Medulla oblongata (tissue), 1 donor: ENCODE data around the gene HP.

Experiments
- DNase-seq: peaks from one replicate; pipeline ENCODE4 v3.0.0-alpha.2; 2015; ENCODE audit errors: extremely low spot score

Gene HP

GRCh38 chr16:72085002-72085401 lies 30.7 kb downstream of the HP start:
- DNase-seq, result no peak

DNA sequence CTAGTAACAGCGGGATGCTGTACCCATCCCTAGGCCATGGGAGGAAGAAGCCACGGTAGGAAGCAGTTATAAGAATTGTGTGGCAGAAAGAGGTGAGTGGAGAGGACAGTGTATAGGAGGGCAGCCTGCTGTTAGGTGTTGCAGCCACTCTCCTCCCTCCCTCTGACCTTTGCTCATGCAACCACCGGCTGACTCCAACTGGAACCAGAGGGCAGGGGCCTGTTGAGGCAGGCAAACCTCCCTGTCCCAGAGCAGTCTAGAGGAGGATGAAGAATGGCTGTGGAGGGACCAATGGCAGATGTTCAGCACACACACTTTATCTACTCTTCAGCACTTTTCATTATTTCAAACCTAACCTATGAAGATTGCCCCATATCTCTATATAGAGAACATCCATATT lies 36.9 kb downstream of the HP start:
- no peak for DNase-seq

- DNase-seq, result no peak
These were observed 38.6 kb downstream of the HP start for GRCh38 chr16:72092832-72093447.

- DNase-seq, result peak; percentile 100
These were observed 39.4 kb downstream of the HP start, which contains the start of the genes DHX38 and TXNL4B for GRCh38 chr16:72093448-72094265. Gene DHX38 (plus strand): TSS chr16:72093847. CDS start chr16:72096158, 2,311 bp downstream. Gene TXNL4B (minus strand): TSS chr16:72093620. CDS start chr16:72090749, 2,871 bp downstream.

GRCh38 chr16:72094266-72094610 lies 39.9 kb downstream of the HP start:
- DNase-seq, result no peak

GRCh38 chr16:72098936-72099335 lies 44.6 kb downstream of the HP start:
- no peak for DNase-seq

- peak; percentile 66 for DNase-seq
These were observed 45.1 kb downstream of the HP start for GRCh38 chr16:72099377-72099818.

- DNase-seq, result no peak
These were observed 46.9 kb downstream of the HP start for GRCh38 chr16:72101195-72101594.

GRCh38 chr16:72104905-72105304 lies 50.6 kb downstream of the HP start:
- DNase-seq, result no peak

DNA sequence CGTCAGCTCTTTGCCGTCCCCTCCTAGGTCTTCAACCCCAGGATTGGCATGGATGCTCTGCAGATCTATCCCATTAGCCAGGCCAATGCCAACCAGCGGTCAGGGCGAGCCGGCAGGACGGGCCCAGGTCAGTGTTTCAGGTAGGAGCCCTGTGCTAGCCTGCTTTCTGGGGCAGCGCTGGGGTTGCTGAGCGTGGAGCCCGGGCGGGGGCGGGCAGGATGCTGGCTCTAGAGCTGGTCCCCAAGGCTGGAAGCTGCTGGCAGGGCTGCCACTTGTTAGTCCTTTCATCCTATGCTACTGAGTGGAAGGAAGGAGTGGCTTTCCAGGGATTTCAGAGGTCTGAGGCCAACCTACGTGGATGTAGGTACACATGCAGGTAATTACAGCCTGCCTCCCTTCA lies 51.7 kb downstream of the HP start:
- DNase-seq, result no peak

DNA sequence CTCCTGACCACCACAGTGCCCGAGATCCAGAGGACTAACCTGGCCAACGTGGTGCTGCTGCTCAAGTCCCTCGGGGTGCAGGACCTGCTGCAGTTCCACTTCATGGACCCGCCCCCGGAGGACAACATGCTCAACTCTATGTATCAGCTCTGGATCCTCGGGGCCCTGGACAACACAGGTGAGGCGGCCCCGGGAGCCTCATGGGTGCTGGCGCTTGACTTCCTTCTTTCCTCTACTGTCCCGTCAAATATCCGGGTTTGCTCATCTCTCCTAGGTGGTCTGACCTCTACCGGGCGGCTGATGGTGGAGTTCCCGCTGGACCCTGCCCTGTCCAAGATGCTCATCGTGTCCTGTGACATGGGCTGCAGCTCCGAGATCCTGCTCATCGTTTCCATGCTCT lies 53.1 kb downstream of the HP start:
- no peak for DNase-seq

DNA sequence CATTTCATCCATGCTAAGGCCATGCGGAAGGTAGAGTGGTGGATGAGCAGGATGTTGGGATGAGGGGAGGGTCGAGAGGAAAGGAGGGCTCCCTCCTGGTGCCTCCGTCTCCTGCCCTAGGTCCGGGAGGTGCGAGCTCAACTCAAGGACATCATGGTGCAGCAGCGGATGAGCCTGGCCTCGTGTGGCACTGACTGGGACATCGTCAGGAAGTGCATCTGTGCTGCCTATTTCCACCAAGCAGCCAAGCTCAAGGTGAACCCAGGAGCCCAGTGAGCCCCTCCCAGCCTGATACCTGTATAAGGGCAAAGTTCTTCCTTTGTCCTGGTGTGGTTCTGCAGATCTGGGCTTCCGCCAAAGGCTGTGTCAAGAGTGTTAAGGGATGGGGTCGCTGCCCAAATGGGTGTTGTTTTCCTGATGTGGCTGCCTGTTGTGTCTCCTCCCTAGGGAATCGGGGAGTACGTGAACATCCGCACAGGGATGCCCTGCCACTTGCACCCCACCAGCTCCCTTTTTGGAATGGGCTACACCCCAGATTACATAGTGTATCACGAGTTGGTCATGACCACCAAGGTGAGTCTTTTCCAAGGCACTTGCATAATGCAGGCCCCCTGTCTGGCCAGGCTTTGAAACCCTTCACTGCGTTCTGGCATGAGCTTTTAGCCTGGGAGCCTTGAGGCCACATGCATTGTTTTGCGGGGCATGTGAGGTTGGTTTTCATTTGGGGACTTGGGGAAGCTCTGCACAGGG lies 54.2 kb downstream of the HP start:
- DNase-seq, result no peak

- DNase-seq, result no peak
These were observed 55.0 kb downstream of the HP start for GRCh38 chr16:72109300-72109699.

GRCh38 chr16:72109966-72110530 lies 55.7 kb downstream of the HP start:
- no peak for DNase-seq
